ENCODE measurements around the gene PNPLA8. TPM values are rescaled to one million over a fixed set of nuclear protein-coding genes. Genes with fewer than 3 reads are reported as not detected.
"Not testable (repeated sequence)": the region's sequence is repeated elsewhere in the genome, so short reads cannot be mapped to it uniquely, and the experiment has no call there.

PNPLA8 gene
- polyA plus RNA-seq, 3 donors = 10.2 to 80.0 (median 55.5) TPM

- Mint-ChIP-seq H3K4me1 (no peaks in the 10 kb centered on the region), H3K4me3 (no peak overlapping the region), H3K36me3 (no peaks in the 10 kb centered on the region), H3K27me3 (ENCODE audit: low read depth in 3 of 3) (peaks cover 0 to 2% (median 2%) of the 10 kb centered on the region in 3 donors), H3K9me3 (peaks cover 0 to 2% (median 0%) of the 10 kb centered on the region in 7 donors), H3K27ac (no peak overlapping the region)
- Histone ChIP-seq H3K4me1 (ENCODE audit: control insufficient read depth in 1 of 2, insufficient read depth in 2 of 2, low read length in 2 of 2) (no peaks in the 10 kb centered on the region), H2AFZ (ENCODE audit: insufficient read depth, low read depth, low read length, poor library complexity, severe bottlenecking) (no peak overlapping the region), H3K36me3 (replicated peaks in 1 of 2; ENCODE audit: control insufficient read depth in 1 of 2, insufficient read depth in 2 of 2, low read length in 2 of 2) (no peaks in the 10 kb centered on the region), H4K20me1 (ENCODE audit: insufficient read depth, low read length) (no peaks in the 10 kb centered on the region), H3K4me2 (replicated peaks; ENCODE audit: extremely low read depth, low read length, poor library complexity, severe bottlenecking) (no peak overlapping the region), H3K27ac (ENCODE audit: low read depth in 1 of 2, low read length in 2 of 2) (no peak overlapping the region), H3K9me3 (replicated peaks in 1 of 2; ENCODE audit: control insufficient read depth in 1 of 2, insufficient read depth in 1 of 2, low read length in 2 of 2) (no peaks in the 10 kb centered on the region), H3K9ac (ENCODE audit: insufficient read depth, low read length, poor library complexity, severe bottlenecking) (no peak overlapping the region), H3K4me3 (replicated peaks in 1 of 3; ENCODE audit: low read depth in 2 of 3, low read length in 3 of 3) (no peak overlapping the region), H3K79me2 (ENCODE audit: insufficient read depth, low read length) (no peaks in the 10 kb centered on the region), H3K27me3 (ENCODE audit: control insufficient read depth in 2 of 2, insufficient read depth in 2 of 2, low read length in 2 of 2) (no peaks in the 10 kb centered on the region)
- no peak for DNase-seq
- no CpG with 5 or more reads among the region's 2 CpGs for WGBS (ENCODE audit: insufficient coverage)
- intact Hi-C loops (cut with micrococcal nuclease) = no loop called here
- TF ChIP-seq CTCF (IDR thresholded peaks at IDR 0.05) = no peak
Observed at GRCh38 chr7:108541478-108541877, 15.5 kb upstream of the PNPLA8 start.

- H3K27ac Mint-ChIP-seq; H3K27me3 Mint-ChIP-seq (ENCODE audit: low read depth in 3 of 3); intact Hi-C loops (cut with micrococcal nuclease); DNase-seq; H3K27ac ChIP-seq (ENCODE audit: low read depth in 1 of 2, low read length in 2 of 2); H3K4me2 ChIP-seq (replicated peaks; ENCODE audit: extremely low read depth, low read length, poor library complexity, severe bottlenecking); H3K36me3 ChIP-seq (replicated peaks in 1 of 2; ENCODE audit: control insufficient read depth in 1 of 2, insufficient read depth in 2 of 2, low read length in 2 of 2); H3K36me3 Mint-ChIP-seq; H4K20me1 ChIP-seq (ENCODE audit: insufficient read depth, low read length); H3K4me1 Mint-ChIP-seq; H3K79me2 ChIP-seq (ENCODE audit: insufficient read depth, low read length); H3K9ac ChIP-seq (ENCODE audit: insufficient read depth, low read length, poor library complexity, severe bottlenecking); H3K4me3 ChIP-seq (replicated peaks in 1 of 3; ENCODE audit: low read depth in 2 of 3, low read length in 3 of 3); H3K4me1 ChIP-seq (ENCODE audit: control insufficient read depth in 1 of 2, insufficient read depth in 2 of 2, low read length in 2 of 2); H2AFZ ChIP-seq (ENCODE audit: insufficient read depth, low read depth, low read length, poor library complexity, severe bottlenecking); H3K4me3 Mint-ChIP-seq; H3K27me3 ChIP-seq (ENCODE audit: control insufficient read depth in 2 of 2, insufficient read depth in 2 of 2, low read length in 2 of 2): not testable (repeated sequence)
- peaks cover 6 to 16% (median 15%) of the 10 kb centered on the region in 7 donors for H3K9me3 Mint-ChIP-seq
- no CpG with 5 or more reads among the region's 4 CpGs for WGBS (ENCODE audit: insufficient coverage)
- peaks cover 9 to 12% of the 10 kb centered on the region in 2 donors for H3K9me3 ChIP-seq (replicated peaks in 1 of 2; ENCODE audit: control insufficient read depth in 1 of 2, insufficient read depth in 1 of 2, low read length in 2 of 2)
Observed at GRCh38 chr7:108538685-108539084, 12.8 kb upstream of the PNPLA8 start.

- H3K9me3 Mint-ChIP-seq = peaks cover 6 to 16% (median 15%) of the 10 kb centered on the region in 7 donors
- H3K27ac Mint-ChIP-seq; H2AFZ ChIP-seq (ENCODE audit: insufficient read depth, low read depth, low read length, poor library complexity, severe bottlenecking); H3K27me3 ChIP-seq (ENCODE audit: control insufficient read depth in 2 of 2, insufficient read depth in 2 of 2, low read length in 2 of 2); DNase-seq; H3K4me1 Mint-ChIP-seq; H3K9ac ChIP-seq (ENCODE audit: insufficient read depth, low read length, poor library complexity, severe bottlenecking); intact Hi-C loops (cut with micrococcal nuclease); H3K36me3 Mint-ChIP-seq; H3K4me3 Mint-ChIP-seq; H3K27me3 Mint-ChIP-seq (ENCODE audit: low read depth in 3 of 3); H3K4me3 ChIP-seq (replicated peaks in 1 of 3; ENCODE audit: low read depth in 2 of 3, low read length in 3 of 3); H3K4me1 ChIP-seq (ENCODE audit: control insufficient read depth in 1 of 2, insufficient read depth in 2 of 2, low read length in 2 of 2); H3K36me3 ChIP-seq (replicated peaks in 1 of 2; ENCODE audit: control insufficient read depth in 1 of 2, insufficient read depth in 2 of 2, low read length in 2 of 2); H4K20me1 ChIP-seq (ENCODE audit: insufficient read depth, low read length); H3K79me2 ChIP-seq (ENCODE audit: insufficient read depth, low read length); H3K4me2 ChIP-seq (replicated peaks; ENCODE audit: extremely low read depth, low read length, poor library complexity, severe bottlenecking); H3K27ac ChIP-seq (ENCODE audit: low read depth in 1 of 2, low read length in 2 of 2): not testable (repeated sequence)
- no CpG with 5 or more reads among the region's 2 CpGs for WGBS (ENCODE audit: insufficient coverage)
- H3K9me3 ChIP-seq (replicated peaks in 1 of 2; ENCODE audit: control insufficient read depth in 1 of 2, insufficient read depth in 1 of 2, low read length in 2 of 2) = peaks cover 9 to 12% of the 10 kb centered on the region in 2 donors
Observed at GRCh38 chr7:108538236-108538635, 12.3 kb upstream of the PNPLA8 start.
